IPS DF 19.7 (cell line): ENCODE results near the gene COL25A1.

ENCODE experiments used
- DNase-seq: peaks from one replicate; pipeline ENCODE4 v3.0.0-alpha.2; 2013; ENCODE audit warnings: low read depth, low spot score

The COL25A1 gene

DNA sequence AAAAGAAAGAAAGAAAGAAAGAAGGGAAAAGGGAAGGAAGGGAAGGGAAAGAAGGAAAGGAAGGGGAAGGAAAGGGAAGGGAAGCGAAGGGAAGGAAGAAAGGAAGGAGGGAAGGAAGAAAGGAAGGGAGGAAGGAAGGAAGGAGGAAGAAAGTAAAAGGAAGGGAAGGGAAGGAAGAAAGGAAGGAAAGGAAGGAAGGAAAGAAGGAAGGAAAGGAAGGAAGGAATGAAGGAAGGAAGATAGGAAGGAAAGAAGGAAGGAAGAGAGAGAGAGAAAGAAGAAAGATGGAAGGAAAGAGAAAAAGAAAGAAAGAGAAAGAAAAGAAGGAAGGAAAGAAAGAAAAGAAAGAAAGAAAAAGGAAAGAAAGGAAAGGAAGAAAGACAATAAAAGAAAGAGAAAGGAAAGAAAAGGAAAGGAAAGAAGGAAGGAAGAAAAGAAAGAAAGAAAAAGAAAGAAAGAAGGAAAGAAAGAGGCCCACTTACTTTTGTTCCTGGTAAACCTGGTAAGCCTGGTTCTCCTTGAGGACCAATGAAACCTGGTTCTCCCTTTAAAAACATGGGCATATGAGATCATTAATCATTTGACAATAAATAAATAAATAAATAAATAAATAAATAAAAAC, 433.7 kb downstream of the COL25A1 start:
- no peak for DNase-seq

DNA sequence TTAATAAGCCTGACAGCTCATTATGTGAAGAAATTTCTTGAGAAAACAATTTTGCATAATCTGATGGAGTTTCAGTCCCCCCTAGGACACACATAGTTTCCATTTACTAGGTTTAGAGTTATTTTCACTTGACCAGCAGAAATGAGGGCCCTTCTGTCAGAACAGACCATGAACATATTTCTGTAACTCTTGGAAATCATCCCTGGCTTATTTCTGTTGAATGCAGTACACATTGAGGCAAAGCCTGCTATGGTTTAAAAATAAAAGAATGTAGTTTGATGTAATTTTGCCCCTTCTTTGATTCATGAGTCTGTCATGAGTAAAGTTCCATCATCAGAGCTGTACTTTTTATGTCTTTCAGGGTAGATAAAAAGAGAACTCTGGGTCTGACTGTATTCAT, 435.0 kb downstream of the COL25A1 start:
- no peak for DNase-seq

DNA sequence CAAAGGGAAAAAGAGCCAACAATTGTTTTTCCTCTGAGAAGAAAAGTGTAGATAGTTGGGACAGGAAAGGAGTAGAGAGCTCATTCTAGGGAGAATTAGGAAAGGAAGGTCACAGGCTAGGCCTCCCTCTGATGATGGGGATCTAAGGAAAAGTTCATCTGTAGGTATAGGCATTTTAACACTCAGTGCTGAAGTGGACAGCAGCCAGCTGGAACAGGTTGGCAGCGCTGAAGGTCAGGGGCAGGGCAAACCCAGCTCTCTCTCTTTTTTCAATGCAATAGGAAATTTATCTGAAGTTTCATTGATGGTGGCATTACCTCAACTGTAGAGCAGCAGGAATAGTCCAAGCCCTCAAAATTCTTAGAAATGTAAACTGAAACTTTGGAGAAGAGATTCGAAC, 441.1 kb downstream of the COL25A1 start:
- no peak for DNase-seq

DNA sequence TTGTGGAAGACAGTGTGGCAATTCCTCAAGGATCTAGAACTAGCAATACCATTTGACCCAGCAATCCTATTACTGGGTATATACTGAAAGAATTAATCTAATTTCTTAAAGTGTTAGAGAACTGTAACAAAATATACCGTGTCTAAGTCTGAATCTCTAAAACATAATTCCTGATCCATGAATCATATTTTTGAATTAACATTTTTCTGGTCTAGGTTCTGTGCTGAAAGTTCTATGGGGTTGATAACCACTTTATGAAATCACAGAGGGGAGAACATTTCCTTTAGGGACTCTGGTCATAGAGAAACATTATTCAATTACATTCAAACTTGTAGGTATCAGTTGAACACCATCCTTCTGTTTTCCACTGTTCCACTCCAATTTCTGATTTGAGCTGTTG, 447.7 kb downstream of the COL25A1 start:
- no peak for DNase-seq

DNA sequence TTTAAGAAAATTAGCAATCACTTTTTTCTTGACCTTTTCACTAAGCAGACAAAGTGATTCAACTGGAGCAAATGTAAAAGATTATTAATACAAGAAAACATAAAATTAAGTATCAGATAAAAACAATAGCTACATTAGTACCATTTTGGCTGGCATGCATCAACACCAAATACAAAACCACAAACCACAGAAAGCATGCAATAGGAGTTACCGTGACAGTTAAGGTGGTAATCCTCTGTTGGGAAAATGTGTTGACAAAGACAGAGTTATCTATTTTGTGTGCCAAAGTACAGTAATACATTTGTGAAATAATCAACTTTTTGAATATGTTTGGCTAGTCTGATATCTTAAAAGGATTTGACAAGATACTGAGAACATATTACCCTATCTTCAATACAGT, 449.8 kb downstream of the COL25A1 start:
- no peak for DNase-seq

DNA sequence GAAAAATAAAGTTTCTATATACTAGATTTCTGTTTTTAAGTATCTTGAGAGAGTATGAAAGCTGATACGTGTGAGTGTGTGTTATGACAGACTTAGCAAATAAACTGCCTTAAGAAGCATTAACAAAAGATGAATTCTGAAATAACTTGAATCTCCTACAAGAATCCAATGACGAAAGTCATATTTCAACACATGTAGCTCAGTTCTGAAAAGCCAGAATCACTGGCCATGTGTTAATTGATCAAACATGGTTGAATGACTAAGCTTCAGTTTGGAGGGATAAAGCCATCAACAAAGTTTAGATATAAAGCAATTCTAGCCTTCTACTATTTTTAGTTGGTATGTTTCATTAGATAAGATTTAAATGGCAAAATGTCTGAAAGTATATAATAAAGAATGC, 451.1 kb downstream of the COL25A1 start:
- DNase-seq: no peak

DNA sequence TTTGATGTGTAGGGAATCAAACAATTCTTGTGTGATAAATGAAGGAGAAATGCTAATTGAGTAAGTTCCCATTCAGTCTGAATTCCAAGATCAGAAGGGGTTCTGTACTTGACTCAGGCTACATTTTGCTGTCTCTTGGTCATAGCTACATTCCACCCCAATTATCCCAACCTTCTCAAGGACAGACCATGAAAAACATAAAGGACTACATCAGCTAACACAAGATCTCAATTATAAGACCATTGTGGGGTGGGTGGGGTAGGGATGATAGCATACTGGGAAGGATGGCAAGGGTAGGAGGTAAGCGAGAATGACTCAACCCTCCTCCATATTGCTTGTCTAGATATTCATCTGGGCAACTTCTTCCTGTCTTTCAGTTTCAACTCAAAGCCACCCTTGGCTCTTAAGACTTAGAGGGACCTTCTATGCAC, 452.2 kb downstream of the COL25A1 start:
- no peak for DNase-seq

DNA sequence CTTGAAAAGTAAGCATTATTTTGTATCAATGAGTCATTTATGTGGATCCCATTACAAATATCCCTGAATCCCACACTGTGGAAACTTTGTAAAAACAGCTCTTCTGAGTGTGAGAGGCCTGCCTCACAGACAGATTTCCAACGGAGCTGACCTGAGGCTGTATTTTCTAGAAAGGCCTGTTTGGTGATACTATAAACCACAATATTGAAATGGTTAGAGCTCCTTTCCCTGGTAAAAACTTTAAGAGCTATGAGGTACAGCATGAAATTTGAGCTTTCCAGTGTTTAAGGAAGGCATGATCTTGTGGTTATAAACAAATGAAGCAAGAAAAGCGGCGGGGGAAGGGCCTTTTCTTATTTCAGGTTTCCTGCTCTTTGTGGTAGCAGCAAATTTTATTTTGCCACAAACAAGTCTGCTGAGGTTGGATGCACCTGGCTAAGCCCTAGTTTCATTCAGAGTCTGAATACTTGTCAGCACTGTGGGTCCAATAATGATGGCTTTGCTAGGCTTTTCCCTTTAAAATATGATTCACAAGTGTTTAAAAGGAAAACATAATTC, 452.8 kb downstream of the COL25A1 start:
- DNase-seq: no peak

DNA sequence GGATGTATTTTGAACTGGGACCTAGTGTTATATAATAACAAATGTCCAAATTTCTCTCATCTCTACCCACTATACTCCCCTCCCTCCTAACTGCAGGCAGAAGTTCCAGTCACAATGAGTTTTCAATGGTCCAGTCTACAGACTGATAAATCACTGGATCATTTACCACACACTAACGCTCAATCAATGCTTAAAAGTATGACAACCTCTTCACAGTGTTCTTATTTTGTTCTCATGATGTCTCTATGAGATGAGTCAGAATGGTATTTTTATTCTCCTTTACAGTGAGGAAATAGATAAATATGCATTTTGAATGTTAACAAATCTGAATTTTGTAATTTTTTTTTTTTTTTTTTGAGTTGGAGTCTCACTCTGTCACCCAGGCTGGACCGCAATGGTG, 455.9 kb downstream of the COL25A1 start:
- DNase-seq: no peak

DNA sequence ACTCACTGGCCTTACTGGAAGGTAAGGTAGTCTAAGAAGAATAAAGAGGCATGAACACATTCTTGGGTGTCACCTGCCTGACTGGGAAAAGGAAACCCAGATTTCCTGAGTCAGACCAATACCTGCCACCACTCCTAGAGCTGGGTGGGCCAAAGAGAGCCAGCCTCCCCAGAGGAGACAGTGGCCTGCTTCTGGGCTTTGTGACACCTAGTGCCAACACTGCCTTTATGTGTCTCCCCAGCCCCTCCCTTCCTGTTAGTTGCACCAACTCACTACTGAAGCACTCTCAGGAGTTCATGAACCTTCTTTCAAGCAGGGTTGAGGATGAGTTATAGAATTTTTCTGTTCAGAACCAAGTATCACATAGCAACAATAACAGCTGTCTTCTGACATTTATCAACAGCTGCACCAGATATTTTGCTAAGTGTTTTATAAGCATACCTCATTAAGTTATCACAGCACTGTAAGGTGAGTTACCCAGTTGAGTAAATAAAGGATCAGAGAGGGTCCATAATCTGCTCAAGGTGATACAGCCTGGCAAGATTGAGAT, 462.0 kb downstream of the COL25A1 start:
- no peak for DNase-seq

DNA sequence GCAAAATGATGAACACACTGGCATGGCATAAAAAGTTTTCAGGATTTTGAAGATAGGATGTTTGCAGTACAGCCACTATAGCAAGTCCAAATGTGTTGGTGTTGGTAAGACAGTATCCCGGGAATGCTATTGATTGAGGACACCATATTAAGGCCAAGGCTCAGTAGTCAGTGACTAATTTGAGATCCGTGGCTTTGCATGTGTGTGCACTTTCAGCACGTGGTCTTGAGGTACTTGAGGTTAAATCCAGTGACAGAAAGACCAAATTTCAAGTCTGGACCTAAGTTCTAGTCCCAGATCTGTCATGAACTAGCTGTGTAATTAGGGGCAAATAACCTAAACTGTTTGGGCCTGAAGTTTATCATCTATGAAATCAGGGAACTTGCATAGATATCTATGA, 463.1 kb downstream of the COL25A1 start:
- no peak for DNase-seq

DNA sequence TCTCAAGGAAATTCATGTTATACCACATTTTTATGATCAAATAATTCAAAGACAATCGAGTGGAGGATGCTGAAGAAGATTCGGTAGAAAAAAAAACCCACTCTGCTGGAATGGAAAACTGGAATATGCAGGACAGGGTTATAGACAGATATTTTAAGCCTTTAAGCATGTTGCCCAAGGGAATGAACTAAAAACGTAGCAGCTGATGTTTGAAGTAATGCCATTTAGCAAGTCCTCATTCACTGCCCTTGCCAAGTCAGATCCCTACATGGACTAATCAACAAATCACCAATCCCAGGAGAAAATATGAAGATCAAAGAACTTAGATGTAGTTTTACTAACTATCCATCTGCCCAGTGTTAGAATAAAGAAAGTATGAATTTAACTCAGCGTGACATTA, 464.0 kb downstream of the COL25A1 start:
- DNase-seq: no peak

DNA sequence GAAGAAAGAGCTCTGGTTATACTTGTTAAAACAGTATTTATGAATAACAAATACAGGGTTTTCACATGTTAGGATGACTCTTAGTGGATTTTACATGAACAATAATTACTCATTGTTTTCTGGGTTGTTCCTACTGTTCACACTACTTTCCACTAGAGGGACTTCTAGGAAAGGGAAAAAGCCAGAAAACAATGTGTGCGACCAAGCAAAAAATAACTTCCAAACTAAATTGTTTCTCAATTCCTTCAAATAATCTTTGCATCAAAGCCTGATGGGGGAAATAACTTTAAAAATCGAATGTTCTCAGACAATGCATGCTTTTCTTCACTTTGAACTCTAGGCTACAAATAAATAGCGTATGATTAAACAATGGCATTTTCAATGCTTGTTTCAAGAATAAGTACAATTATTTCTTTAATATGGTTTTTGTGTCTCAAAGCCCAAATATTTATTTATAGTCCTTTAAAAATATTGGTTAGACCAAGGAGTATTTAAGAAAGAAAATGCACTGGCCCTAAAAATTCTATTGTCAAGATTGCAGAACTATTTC, 467.5 kb downstream of the COL25A1 start:
- no peak for DNase-seq

DNA sequence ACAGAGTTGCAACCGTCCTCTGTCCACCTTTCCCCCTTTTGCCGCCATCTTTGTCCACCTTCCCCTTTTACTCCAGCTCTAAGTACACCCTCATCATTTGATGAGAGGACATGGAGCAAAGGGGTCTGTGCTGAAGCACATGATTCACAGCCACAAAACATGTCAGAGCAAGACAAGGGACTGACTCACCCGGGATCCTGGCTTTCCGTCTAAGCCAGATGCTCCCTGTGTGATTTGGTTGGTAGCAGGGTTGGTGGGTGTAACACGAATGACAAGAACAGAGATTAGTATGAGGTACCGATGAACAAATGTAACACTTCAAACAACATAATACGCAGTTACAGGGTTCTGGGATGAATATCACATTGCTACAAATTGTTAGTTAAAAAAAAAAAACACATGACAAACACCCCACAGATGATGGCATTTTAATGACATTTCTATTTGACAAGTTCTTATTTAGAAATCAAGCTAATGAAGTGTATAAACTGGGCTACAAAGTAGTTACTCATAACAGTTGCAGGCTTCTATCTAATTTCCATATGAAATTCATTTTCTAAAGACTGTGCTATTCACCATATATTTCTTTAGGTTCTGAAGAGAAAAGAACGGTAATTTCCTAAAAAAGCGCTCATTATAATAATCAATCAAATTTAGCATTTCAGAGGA, 468.2 kb downstream of the COL25A1 start:
- no peak for DNase-seq

DNA sequence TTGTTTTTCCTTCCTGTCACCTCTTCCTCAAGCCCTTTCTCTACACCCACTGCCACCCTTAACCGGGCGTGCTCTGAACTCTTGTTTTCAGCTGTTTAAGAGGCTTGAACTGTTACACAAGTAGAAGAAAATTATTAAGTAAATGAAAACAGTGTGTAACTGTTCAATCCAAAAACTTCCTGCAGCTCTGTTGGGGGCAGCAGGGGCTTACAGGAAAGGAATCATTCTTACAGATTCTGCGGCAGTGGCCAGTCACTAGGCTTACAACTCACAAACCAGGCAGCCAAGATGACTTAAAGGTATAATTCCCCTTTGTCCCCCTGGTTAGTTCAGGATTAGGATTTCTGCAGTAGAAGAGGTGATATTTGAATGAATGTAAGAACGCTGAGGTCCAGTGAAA, 469.4 kb downstream of the COL25A1 start:
- DNase-seq: no peak

DNA sequence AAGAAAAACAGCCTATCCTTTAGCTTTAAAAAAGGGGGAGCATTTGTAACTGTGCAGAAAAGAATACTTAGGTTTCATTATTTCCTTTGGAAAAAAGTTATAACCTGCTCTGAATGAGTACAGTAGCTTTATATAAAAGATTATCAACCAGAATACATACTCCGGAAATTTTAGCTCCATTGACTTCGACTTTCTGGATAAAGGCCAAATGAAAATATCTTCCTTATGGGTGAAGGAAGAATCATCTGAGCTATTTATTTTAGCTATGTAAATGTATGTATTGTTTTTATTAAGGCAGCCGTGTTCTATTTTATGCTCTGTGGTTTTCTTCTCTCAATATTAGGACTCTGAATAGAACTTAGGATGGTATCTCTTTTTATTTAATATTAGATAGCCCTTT, 470.6 kb downstream of the COL25A1 start:
- DNase-seq: no peak

DNA sequence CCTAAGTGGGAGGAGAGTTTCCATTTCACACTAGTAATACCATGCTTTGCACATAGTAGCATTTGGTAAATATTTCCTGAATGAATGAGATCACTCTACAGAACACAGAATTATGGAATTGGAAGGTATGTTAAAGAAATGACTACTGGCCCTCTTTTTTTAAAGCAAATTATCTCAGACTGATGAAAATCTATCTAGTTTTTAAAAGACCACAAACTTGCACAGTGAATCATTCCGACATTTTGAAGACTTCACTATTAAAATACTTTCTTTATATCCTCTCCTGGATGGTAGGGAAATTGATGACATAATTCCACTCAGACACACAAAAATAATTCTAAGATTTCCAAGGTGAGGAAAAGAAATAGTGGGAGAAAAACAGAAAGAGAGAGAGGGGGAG, 471.2 kb downstream of the COL25A1 start:
- no peak for DNase-seq

DNA sequence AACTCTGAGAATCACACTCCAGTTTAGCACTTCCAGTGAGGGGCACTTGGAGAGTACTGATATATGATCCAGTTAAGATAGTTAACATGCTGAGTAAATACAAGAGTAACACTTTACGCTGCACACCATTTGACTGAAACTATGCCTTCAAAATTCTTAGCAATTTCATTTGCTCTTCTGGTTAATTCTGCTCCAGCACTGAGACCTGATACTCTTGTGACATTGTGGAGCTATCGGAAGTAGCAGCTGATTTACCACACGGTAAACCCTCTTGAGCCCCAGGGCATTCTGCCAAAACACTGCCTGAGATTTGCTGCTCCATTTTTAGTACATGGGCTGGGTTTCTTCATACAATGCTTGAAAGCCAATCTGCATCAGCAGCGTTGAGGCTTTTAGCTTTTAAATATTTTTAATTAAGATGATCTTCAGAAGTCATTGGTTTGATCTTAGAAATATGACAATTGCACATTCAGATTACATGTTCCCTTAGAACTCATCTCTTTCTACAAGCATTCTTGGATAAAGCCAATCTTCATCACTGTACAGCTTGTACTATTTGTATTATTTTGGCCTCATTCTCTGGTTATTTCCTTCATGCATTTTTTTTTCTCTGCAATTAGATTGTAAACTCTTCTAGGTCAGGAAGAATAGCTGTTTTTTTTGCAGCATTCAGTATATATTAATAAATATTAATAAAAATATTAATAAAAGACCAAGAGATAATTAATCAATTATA, 471.8 kb downstream of the COL25A1 start:
- no peak for DNase-seq

DNA sequence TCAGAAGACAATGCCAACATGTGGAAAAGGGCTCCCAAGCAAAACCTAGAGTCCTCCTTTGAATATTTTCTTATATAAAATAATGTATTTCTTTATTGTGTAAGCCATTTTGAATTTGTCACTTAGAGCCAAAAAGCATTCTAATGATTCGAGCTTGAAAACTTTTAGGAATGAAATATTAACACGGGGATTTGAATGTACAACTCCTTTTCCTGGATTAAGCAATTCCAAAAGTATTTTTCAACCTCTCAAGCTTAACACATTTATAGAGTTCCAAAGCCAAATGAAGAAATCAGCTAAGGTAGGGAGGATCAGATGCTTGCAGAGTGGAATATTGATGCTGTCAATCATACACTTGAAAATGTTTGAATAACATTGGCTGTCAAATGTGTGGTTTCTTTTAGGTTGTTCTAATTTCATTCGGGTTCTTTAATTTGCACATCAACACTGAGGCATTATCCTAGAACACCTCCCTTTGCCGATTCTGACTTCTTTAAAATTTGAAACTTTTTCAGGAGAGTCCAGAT, 472.4 kb downstream of the COL25A1 start:
- DNase-seq: no peak

DNA sequence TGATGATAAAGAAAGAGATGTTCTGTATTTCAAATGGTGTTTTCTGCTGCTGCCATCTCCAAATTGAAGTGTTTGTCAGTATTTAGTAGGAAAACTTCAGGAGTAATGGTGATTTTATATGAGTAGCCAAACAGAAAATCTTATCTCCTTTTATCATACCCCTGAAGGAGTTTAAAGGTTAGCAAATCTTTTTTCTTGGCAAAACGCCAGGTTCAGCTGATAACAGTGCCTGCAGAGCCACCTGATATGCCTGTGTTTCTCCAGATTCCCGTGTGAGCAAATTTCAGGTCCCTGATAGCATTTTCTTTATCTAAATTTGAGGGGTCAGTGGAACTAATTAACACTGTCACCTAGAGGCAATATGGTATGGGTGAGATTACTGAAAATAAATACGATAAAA, 473.8 kb downstream of the COL25A1 start:
- no peak for DNase-seq

DNA sequence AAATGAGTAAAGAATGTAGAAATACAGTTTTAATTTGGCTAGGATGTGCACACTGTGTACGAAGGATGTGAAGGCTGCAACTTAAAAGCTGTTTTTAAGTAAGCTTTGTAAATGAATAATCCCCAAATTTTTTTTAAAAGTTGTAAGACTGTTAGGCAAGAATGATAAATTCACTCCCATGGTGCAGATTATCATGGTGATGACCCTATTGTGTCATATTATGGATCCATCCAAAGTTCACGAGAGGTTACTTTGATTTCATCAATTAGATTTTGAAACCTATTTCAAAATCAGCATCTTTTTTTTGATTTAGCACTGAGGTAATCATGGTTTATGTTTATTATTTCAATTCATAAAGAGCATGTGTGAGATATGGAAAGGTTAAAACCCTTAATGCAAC, 476.7 kb downstream of the COL25A1 start:
- no peak for DNase-seq

DNA sequence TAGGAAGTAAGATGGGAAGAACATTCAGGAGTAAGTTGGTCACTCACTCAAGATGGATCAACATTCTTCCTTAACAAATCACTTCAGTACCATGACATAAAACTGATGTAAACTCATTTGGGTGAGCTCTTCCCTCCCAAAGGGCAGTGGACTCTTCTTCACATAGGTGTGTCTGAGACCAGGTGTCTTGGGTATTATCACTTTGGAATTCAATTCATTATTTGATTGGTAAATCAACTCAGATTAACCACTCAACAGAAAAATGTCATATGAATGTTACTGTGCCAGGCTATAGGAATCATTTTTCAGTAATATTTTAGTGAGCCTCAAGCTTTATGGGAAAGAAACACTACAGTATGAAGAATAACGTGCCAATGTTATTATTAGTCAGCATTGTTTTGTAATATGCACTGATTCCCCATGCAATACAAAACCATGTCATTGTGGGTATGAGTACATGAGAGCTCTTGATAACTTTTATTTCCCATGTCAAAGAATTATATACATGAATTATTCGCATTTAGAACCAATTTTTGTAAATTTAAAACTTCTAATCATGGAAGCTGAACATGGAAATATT, 481.0 kb downstream of the COL25A1 start:
- no peak for DNase-seq
